GM19324 (cell line): Measurements from ENCODE around the gene OR2AK2.

Experiments used
- ATAC-seq: cut with Tn5 transposase; IDR thresholded peaks from one replicate; pipeline ENCODE4 v1.9.1; 2021; ENCODE audit warnings: mild to moderate bottlenecking, moderate library complexity; ENCODE audit not compliant: unreplicated experiment, low FRiP score

OR2AK2 gene, protein sequence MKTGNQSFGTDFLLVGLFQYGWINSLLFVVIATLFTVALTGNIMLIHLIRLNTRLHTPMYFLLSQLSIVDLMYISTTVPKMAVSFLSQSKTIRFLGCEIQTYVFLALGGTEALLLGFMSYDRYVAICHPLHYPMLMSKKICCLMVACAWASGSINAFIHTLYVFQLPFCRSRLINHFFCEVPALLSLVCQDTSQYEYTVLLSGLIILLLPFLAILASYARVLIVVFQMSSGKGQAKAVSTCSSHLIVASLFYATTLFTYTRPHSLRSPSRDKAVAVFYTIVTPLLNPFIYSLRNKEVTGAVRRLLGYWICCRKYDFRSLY

DNA sequence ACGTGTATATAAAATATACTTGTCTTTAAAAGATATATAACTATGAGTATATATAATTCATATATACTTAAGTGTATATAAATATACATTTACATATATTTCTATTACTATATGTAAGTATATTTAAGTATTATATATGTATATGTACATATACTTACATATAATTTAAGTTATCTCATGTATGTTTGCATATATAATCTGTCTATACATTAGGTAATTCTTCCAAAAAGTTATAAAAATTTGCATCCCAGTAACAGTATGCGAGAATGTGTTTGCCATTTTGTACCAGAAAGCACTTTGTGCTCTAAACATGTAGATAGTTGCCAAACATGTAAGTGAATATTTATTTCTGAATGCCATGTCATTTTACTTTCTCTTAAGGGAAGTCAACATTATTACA lies at the start of gene OR2AK2:
Gene OR2AK2, plus strand, starts transcription at position 301 of the 400 bp plus-strand sequence. CDS start 144 bp downstream, outside the sequence.
- no peak for ATAC-seq

DNA sequence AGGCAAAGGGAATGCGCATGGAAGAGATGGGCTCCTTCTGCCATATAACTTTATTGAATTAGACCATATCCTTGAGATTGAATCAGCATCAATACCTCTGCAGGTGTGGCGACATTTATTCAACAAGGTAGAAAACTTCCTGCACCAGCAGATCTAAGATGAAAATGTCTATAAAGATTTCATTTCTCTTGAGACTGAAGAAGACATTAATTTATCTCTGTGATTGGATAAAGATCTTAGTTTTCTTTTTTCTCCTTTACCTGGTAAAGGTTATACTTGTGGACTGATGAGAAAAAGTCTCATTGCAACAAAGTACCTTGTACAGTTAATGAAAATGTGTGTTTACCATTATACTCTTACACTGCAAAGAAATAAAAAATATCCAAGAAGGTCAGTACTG lies 45.1 kb upstream of the OR2AK2 start, which contains the start of gene OR2T8:
Gene OR2T8, plus strand, starts transcription at position 301 of the 400 bp plus-strand sequence. CDS start 766 bp downstream, outside the sequence.
- no peak for ATAC-seq

DNA sequence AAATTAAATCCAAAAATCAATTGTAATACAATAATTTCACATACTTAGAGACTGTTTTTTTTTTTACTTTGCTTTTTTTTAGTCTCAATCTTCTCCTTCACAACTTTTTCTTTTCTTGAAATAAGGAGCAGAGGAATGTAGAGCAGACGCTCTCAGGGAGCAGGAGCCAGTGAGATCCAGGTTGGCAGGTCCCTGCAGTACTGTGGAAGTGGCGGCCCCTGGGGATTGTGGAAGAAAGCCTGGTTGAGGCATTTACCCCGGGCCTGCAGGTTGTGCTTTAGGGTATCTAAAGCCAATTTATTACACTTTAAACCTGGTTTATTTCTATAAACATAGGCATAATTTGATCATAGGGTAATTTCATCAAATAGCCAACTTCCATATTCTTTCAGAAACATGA lies 41.1 kb upstream of the OR2AK2 start:
- ATAC-seq, result no peak

DNA sequence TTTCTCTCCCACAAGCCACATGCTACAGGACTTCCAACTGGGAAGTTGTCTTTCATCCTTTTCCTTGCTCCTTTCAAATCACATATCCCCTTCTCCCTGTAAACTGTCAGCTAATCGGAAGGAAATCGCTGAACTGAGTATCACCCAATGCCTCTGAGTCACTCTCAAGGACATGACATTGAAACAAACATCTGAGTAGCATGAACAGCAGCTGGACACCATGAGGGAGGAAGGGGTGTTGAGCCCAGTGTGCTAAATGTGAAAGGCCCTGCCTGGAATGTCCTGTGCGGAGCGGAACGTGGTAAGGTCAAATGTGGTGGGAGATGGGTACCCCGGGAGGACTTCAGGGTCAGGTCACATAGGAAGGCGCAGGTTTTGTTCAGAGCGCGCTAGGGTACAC lies 40.2 kb upstream of the OR2AK2 start, which contains the start of gene OR2AJ1:
Gene OR2AJ1, plus strand, starts transcription at position 22 of the 400 bp plus-strand sequence. CDS start 8,880 bp downstream, outside the sequence.
- no peak for ATAC-seq

DNA sequence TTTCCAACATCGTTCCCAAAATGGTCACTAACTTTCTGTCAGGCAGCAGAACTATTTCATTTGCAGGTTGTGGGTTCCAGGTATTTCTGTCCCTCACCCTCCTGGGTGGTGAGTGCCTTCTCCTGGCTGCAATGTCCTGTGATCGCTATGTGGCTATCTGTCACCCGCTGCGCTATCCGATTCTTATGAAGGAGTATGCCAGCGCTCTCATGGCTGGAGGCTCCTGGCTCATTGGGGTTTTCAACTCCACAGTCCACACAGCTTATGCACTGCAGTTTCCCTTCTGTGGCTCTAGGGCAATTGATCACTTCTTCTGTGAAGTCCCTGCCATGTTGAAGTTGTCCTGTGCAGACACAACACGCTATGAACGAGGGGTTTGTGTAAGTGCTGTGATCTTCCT lies 31.0 kb upstream of the OR2AK2 start:
- no peak for ATAC-seq

DNA sequence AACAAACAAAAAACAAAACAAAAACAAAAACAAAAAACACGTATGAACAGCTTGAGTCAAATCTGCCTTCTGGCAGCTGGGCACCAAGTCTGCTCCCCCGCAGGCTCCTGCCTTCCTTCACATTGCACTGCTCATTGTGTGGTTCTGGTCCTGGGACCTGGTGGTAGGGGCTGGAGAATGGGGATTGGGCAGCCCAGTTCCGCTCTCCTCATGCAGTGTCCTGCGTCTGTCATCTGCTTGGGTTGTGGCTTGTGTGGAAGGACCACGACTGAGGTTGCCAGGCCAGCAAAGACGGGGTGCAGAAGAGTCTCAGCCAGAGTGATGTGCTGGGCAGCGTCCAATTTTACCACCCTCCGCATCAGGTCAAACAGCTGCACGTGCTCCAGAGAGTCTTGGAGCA lies 29.3 kb upstream of the OR2AK2 start:
- ATAC-seq, result no peak

DNA sequence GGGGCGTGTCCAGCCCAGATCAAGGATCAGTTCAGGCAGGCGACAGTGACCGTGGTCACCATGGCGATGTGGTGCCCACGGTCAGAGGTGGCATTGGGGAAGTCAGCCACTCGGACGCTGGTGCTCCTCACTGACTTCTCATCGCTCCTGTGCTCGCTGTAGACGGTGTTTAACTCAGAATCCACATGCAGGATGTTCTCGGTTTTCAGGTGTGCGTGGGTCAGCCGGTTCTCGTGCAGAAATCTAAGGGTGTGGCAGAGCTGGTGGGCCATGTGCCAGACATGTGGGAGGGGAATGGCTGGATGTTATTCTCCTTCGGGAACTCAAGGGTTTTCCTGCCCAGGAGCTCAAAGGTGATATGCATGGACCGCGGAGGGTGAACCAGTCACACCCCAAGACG lies 28.6 kb upstream of the OR2AK2 start:
- ATAC-seq, result no peak

DNA sequence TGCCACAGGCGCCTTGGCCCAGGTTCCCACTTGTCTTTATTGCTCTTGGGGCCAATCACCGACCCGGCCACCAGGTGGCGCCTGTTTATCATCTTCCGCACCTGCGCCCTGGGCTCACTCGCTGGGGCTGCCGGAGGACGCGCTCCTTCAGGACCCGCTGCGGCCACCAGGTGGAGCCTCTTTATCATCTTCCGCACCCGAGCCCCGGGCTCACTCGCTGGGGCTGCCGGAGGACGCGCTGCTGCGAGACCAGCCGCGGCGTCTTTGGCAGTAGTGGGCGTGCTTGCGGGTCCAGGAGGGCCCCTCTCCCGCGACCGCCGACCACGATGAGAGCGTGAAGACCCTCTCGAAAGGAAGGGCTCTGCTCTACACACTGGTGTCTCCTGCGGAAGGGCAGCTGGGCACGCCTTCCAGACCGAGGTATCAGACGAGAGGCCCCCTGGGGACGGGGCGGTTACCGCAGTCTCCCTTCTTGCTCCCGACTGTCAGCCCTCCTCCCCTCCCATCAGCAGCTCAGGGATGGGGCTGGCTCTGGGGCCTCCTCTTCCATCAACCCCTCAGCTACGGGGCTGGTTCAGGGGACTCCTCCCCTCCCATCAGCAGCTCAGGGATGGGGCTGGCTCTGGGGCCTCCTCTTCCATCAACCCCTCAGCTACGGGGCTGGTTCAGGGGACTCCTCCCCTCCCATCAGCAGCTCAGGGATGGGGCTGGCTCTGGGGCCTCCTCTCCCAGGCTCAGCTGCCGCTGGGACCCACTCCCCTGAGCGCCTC lies 27.9 kb upstream of the OR2AK2 start:
- peak; percentile 96 for ATAC-seq

DNA sequence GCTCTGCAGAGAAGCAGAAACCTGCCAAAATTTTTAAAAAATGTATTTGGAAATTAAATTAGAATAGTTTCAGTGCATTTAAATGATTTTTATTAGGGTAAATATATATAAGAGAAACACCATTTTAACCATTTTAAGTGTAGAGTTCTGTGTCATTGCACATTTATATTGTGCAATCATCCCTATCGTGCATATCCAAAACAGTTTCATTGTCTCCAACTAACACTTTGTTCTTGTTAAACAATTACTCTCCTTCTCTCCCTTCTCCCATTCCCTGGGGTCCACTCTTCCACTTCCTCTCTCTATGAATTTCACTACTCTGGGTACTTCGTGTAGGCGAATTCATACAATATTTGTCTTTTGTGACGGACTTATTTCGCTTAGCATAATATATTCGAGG lies 22.4 kb upstream of the OR2AK2 start:
- no peak for ATAC-seq

DNA sequence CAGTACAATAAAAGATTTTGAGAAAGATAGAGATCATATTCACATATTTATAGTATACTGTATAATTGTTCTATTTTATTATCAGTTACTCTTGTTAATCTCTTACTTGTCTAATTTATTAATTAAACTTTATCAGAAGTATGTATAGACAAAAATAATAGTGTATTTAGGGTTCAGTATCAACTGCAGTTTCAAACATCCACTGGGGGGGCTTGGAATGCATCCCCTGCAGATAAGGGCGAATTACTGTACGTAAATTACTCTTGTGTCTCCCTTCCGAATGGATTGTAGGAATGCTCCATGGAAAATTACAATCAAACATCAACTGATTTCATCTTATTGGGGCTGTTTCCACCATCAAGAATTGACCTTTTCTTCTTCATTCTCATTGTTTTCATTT lies 16.5 kb upstream of the OR2AK2 start, which contains the start of gene OR2L8:
Gene OR2L8, plus strand, starts transcription at position 301 of the 400 bp plus-strand sequence. Its CDS starts 0 bp downstream, at position 301.
- no peak for ATAC-seq

DNA sequence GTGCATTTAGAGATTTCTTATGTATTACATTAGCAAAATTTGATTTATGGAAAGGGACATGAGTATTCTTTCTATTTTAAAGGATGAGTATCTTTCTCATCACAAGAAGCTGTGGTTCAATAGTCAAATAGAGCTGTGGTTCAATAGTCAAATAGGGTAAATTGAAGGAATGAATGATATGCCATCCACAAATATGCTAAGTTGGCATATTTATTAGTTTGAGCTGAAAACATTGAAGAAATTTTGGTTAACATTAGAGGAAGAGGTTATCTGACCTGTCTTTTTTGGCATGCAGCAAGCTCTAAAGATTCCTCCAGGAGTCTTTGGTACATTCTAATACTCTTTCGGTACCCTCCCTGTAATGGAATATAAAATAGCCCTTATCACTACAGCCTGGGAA lies 11.6 kb upstream of the OR2AK2 start:
- ATAC-seq, result no peak

DNA sequence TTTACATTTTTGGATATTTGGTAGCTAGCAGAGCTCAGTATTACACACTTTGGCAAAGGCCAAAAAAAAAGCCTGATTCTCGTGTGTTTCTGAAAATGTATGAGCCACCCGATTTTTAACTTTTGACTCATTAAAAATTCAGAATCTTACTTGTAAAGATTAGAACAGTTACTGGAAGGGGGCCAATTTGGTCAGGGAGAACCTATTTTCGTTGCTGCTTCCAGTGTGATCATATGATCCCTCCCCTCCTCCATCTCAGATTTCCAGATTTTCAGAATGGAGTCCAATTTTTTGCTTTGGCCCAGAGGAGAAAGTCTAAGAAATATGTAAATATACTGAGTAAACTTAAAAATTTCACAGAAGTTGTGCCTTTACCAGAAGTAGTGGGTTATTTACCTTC lies 3.2 kb upstream of the OR2AK2 start:
- no peak for ATAC-seq

DNA sequence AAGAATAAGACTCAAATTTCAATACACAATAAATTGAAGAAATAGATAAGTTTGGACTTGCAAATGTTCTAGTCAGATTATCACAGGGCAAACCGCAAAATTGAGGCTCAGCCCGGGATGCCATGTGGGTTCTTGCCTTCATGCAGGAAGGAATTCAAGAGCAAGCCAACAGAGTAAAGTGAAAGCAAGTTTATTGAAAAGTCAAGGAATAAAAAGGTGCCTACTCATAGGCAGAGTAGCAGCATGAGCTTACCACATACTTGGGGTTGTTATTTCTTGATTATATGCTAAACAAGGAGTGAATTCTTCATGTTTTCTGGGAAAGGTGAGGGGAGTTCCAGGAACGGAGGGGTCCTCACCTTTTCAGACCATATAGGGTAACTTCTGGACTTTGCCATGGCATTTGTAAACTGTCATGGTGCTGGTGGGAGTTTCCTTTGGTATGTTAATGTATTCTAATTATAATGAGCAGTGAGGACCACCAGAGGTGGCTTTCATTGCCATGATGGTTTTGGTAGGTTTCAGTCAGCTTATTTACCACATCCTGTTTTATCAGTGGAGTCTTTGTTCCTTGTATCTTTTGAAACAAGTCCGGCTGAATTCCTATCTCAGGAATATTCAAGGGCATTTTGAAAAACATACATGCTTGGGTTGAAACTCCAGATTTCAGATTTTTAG lies 2.0 kb upstream of the OR2AK2 start:
- ATAC-seq, result no peak

DNA sequence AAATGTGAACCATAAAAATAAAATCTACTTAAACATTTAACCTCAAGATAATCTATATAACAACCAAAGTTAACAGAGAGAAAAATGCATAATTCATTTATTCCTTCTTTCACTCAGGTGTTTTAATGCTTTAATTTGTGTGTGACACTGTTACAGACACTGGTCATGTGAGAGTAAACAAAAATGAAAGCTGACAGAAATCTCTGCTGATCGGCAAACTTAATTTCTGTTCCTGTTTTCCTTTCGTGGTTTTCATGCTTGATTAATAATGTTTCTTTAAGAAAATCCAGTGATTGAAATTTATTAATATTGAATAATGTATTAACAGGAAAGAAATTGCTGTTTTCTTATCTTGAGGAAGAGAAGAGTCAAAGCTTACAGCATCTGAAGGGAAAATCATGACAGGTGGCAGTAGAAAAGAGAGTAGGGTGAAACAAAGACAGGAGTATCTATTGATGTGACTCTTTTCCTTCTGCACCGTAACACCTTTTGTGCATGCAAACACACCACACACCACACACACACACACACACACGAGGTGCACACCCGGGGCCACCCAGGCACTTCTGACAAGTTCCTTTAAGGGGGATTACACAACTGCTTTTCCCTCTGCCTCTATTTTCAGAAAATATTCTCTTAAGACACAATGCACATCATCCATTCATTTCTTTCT lies 1.6 kb downstream of the OR2AK2 start:
- no peak for ATAC-seq

DNA sequence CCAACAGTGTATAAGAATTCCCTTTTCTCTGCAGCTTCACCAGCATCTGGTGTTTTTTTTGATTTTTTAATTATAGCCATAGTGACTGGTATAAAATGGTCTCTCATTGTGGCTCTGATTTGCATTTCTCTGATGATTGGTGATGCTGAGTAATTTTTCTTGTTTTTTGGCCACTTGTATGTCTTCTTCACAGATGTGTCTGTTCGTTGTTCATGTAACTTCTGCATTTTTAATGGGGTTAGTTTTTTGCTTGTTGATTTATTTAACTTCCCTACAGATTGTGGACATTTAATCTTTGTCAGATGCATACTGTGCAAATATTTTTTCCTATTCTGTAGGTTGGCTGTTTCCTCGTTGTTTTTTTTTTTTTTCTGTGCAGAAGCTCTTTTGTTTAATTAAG lies 28.0 kb downstream of the OR2AK2 start:
- no peak for ATAC-seq

DNA sequence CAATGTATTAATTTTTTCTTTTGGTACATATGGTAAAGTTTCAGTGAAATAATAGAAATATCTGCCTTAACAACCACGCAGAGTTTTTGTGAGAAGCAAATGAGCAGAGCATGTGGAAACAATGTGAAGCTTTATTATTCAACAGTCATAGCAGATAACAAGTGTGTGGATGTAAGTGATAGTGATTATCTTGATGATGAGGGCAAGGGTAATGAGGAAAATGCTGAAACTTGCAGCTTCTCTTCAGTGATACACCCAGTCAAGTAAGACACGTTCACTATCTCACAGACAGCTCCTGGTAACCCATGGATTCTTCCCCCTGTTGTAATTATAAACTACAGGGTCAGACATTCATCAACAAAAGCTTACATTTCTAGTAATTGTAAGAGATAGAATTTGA lies 33.8 kb downstream of the OR2AK2 start:
- no peak for ATAC-seq

DNA sequence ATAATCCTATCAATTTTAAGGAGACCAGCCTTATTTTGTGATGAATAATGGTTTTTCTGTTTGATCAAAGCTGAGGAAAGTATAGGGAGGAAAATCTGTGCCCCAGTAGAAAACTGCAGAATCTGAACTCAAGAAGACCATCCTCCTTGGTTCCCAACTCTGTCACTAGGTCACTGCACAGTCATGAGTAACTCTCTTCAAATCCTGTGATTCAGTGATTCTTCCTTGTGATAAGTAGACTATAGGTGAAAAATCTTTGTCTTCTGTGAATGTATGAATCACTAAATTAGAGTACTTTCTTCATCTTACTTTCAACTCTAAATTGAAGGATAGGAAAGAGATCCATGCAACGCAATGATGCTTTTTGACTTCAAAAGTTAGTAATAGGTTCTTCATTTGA lies 35.1 kb downstream of the OR2AK2 start:
- no peak for ATAC-seq

DNA sequence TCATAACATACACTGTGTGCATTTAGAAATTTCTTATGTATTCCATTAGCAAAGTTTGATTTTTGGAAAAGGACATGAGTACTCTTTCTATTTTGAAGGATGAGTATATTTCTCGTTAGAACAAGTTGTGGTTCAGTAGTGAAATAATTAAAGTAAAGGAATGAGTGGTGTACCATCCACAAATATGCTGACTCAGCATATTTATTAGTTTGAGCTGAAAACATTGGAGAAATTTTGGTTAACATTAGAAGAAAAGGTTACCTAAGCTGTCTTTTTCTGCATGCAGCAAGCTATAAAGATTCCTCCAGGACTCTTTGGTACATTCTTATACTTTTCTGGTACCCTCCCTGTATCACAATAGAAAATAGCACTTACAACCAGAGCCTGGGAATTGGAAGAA lies 42.7 kb downstream of the OR2AK2 start:
- no peak for ATAC-seq

DNA sequence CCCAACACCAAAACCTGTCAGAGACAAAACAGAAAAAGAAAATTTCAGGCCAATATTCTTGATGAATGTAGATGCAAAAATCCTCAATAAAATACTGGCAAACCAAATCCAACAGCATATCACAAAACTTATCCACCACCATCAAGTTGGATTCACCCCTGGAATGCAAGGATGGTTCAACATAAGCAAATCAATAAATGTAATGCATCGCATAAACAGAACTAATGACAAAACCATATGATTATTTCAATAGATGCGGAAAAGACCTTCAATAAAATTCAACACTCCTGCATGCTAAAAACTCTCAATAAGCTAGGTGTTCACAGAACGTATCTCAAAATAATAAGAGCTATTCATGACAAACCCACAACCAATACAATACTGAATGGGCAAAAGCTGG lies 44.6 kb downstream of the OR2AK2 start:
- no peak for ATAC-seq

DNA sequence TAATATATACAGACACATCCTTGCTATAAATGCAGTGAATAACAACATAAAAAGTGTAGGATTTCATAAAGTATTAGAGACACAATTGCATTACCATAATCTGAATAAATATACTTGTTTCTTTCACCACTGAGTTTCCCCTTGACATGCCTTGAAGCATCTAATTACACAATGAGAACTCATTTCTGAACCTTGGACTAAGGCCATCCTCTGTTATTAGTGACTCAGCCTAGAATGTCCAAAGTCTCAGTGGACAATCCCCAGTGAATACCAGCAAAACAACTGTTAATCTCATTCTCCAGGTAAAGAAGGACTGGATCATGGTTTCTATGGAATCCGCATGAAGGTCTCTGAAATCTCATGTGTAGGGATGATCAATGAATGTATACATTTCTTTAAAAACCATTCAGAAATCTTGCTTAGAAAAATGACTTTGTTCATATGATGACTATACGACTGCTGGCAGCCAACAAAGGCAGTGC lies 48.2 kb downstream of the OR2AK2 start, which contains the start of gene OR2L5:
Gene OR2L5, plus strand, starts transcription at position 432 of the 482 bp plus-strand sequence. CDS start 8,288 bp downstream, outside the sequence.
- no peak for ATAC-seq
